Measurements from ENCODE around the gene STAT4.

STAT4 gene

DNA sequence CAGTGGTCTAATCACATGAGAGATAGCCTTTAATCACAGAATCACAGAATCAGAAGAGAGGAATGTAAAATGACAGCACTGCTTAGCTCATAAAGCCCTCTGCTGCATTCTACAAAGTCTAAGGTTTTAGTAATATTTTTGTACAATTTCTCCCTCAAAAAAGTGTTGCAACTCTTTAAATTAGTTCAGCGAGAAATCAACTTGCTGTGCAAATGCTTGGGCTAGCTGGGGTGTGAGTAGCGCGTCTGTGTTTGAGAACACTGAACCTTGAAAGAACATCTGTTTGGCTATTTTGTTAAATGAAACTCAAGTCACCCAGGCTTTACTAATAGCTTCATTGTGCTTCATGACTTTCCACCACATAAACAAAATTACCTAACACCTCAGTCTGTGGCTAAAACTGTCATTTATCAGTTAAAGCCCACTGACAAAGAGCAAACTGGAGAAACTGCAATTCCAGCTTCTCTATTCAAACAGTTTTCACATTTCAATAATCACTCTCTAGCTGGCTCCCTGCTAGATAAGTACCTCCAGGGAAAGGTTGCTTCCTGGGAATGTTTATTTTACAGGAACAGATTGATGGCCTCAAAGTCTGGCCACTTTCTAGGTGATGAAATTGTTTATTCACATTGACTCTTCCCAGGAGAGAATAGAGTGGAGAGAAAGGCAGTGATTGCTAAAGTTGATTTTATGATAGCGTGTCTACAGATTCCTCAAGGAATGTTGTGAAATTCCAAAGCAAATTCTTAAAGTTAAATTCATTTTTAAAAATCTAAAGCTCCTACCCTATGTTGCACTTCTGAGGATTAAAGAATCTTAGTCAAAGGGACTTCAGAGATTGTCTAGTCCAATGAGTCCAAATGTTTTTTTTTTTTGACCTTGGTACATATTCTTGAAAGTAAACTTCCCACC, 100.8 kb downstream of the STAT4 start:
- Histone ChIP-seq H3K9me3 (replicated peaks in 1 of 11) (no peaks in the 10 kb centered on the region), H3K4me2 (0 out of 22 replicates have a peak overlapping the region, but pooled peaks of 1 of the 11 experiments have one; percentile 68), H3K4me1 (peaks cover 6 to 32% (median 14%) of the 10 kb centered on the region in 10 experiments), H3K27me3 (no peaks in the 10 kb centered on the region), H4K20me1 (no peaks in the 10 kb centered on the region), H3K4me3 (no peak overlapping the region), H3K36me3 (no peaks in the 10 kb centered on the region), H3K27ac (peak overlapping the region in 3 of 11 experiments; percentile 24 to 49 (median 32); a peak in 4 of 22 replicates), H3K9ac (no peak overlapping the region)
- TF ChIP-seq Cebpa-rat (IDR thresholded peaks at IDR 0.05) = no peak

- TF ChIP-seq Cebpa-rat (IDR thresholded peaks at IDR 0.05) = no peak
- Histone ChIP-seq H3K9ac (no peak overlapping the region), H3K9me3 (replicated peaks in 1 of 11) (peaks cover 8 to 11% (median 9%) of the 10 kb centered on the region in 11 experiments; a peak in 17 of 22 replicates), H3K36me3 (no peaks in the 10 kb centered on the region), H3K4me2 (no peak overlapping the region), H3K27ac (no peak overlapping the region), H3K4me1 (peaks cover 6 to 30% (median 14%) of the 10 kb centered on the region in 10 experiments), H3K4me3 (no peak overlapping the region), H4K20me1 (no peaks in the 10 kb centered on the region), H3K27me3 (no peaks in the 10 kb centered on the region)
Measured at GRCh38 chr2:191048073-191048472, 102.7 kb downstream of the STAT4 start.

GRCh38 chr2:191045141-191045540, 105.7 kb downstream of the STAT4 start:
- no peak for TF ChIP-seq Cebpa-rat (IDR thresholded peaks at IDR 0.05)
- Histone ChIP-seq H3K9ac (no peak overlapping the region), H3K4me1 (peaks cover 0 to 3% (median 0%) of the 10 kb centered on the region in 10 experiments; a peak in 2 of 20 replicates), H3K9me3 (replicated peaks in 1 of 11) (peaks cover 8 to 11% (median 9%) of the 10 kb centered on the region in 11 experiments; a peak in 17 of 22 replicates), H3K27me3 (no peaks in the 10 kb centered on the region), H4K20me1 (no peaks in the 10 kb centered on the region), H3K4me3 (no peak overlapping the region), H3K4me2 (no peak overlapping the region), H3K36me3 (no peaks in the 10 kb centered on the region), H3K27ac (no peak overlapping the region)

DNA sequence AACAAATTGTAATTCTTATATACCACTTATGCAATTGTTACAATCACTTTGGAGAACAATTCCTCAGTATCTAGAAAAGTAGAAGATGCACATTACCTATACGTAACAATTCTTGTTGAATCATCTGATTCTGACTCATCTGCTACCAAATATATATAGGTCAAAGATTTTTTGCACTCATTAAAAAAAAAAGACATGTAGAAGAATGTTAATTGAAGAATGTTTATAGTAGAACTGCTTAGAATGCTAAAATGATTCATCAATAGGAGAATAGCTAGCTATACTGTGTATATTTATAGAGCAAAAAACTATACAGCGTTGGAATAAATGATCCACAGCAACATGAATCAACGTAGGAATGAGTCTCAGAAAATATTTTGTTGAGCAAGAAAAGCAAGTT, 107.4 kb downstream of the STAT4 start:
- no peak overlapping the region for H3K27ac ChIP-seq
- H3K27me3 ChIP-seq = no peaks in the 10 kb centered on the region
- H3K9me3 ChIP-seq (replicated peaks in 1 of 11) = peaks cover 8 to 11% (median 9%) of the 10 kb centered on the region in 11 experiments; a peak in 17 of 22 replicates
- H3K36me3 ChIP-seq = no peaks in the 10 kb centered on the region
- H3K4me2 ChIP-seq = no peak overlapping the region
- H3K4me3 ChIP-seq = no peak overlapping the region
- peaks cover 3 to 8% (median 5%) of the 10 kb centered on the region in 10 experiments; a peak in 18 of 20 replicates for H3K4me1 ChIP-seq
- H3K9ac ChIP-seq = no peak overlapping the region
- no peak for TF ChIP-seq Cebpa-rat (IDR thresholded peaks at IDR 0.05)
- no peaks in the 10 kb centered on the region for H4K20me1 ChIP-seq

DNA sequence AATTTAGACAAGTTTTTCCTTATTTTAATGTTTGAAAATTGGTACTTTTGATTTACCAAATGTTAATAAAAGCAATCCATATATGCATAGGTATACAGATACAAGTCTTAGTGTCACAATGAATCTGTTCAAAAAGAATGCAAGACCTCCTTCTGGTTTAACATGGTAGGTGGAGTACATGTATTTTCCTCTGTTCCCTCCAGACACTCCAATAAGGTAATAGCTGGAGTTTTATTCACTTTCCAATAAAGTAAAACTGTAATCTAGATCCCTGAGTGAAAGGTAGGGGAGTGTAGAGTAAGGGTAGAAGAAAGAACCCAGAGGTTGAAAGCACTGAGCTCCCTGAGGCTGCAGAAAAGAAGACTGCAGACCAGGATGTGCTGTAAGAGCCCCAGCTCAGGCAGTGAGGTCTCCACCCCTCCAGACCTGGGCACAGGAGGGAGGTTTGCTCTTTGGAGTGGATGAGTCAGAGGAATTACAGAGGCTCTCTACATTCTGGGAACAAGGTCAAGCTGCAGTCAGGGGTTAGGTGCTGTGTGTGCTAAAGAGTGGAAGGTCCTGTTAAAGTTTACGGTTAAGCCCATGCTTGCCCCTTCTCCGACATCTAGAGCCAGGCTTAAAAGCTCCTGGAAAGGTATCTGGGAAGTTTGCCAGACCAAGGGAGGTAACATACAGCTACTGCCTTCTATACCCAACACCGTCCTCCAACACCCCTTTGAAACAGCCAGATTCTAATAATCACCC, 109.2 kb downstream of the STAT4 start:
- Histone ChIP-seq H4K20me1 (no peaks in the 10 kb centered on the region), H3K9me3 (replicated peaks in 1 of 11) (peaks cover 8 to 11% (median 9%) of the 10 kb centered on the region in 11 experiments; a peak in 17 of 22 replicates), H3K4me2 (no peak overlapping the region), H3K4me3 (no peak overlapping the region), H3K9ac (no peak overlapping the region), H3K36me3 (no peaks in the 10 kb centered on the region), H3K27me3 (no peaks in the 10 kb centered on the region), H3K4me1 (peaks cover 6 to 18% (median 13%) of the 10 kb centered on the region in 10 experiments; a peak in 19 of 20 replicates), H3K27ac (no peak overlapping the region)
- TF ChIP-seq Cebpa-rat (IDR thresholded peaks at IDR 0.05) = no peak

GRCh38 chr2:191039616-191040015, 111.2 kb downstream of the STAT4 start:
- Histone ChIP-seq H4K20me1 (no peaks in the 10 kb centered on the region), H3K4me1 (peaks cover 6 to 22% (median 13%) of the 10 kb centered on the region in 10 experiments; a peak in 19 of 20 replicates), H3K9ac (no peak overlapping the region), H3K27ac (no peak overlapping the region), H3K4me3 (no peak overlapping the region), H3K4me2 (no peak overlapping the region), H3K27me3 (no peaks in the 10 kb centered on the region), H3K36me3 (peaks cover 0 to 5% (median 0%) of the 10 kb centered on the region in 11 experiments; a peak in 1 of 22 replicates), H3K9me3 (replicated peaks in 1 of 11) (peaks cover 6 to 10% (median 8%) of the 10 kb centered on the region in 11 experiments; a peak in 17 of 22 replicates)
- no peak for TF ChIP-seq Cebpa-rat (IDR thresholded peaks at IDR 0.05)

GRCh38 chr2:191038741-191039140, 112.1 kb downstream of the STAT4 start:
- TF ChIP-seq Cebpa-rat (IDR thresholded peaks at IDR 0.05) = no peak
- Histone ChIP-seq H3K36me3 (peaks cover 0 to 5% (median 0%) of the 10 kb centered on the region in 11 experiments; a peak in 1 of 22 replicates), H4K20me1 (no peaks in the 10 kb centered on the region), H3K4me2 (peak overlapping the region in 10 of 11 experiments; percentile 24 to 76 (median 58); a peak in 17 of 22 replicates), H3K27me3 (no peaks in the 10 kb centered on the region), H3K9ac (no peak overlapping the region), H3K4me1 (peaks cover 6 to 22% (median 13%) of the 10 kb centered on the region in 10 experiments; a peak in 19 of 20 replicates), H3K9me3 (replicated peaks in 1 of 11) (peaks cover 0 to 1% (median 0%) of the 10 kb centered on the region in 11 experiments; a peak in 1 of 22 replicates), H3K4me3 (no peak overlapping the region), H3K27ac (peak overlapping the region in 5 of 11 experiments; percentile 0 to 55 (median 12); a peak in 5 of 22 replicates)

DNA sequence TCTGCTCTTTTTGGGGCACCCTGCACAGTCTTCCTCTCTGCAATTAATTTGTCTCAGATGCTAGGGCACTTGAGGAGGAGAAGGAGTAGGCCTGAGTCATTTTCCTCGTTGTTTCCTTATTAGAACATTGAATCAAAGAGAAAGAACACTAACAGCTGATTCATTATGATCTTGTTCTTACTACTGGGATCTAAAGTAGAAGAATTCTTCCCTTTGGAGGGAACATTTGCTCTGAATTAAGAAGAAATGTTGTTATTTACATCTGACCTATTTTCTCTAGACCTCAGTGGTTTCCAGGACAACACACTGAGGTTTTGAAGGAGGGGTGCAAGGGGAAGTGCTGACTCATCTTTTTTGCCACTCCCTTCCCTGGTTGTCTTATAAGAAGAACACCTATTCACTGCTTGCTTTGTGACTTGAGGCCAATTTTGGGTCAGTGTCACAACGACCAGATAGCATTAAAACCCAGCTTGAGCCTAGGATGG, 112.5 kb downstream of the STAT4 start:
- TF ChIP-seq Cebpa-rat (IDR thresholded peaks at IDR 0.05) = no peak
- peak overlapping the region; percentile 24 to 76 (median 57); a peak in 18 of 22 replicates for H3K4me2 ChIP-seq
- H3K4me1 ChIP-seq = peaks cover 6 to 25% (median 14%) of the 10 kb centered on the region in 10 experiments; a peak in 19 of 20 replicates
- H3K9me3 ChIP-seq (replicated peaks in 1 of 11) = no peaks in the 10 kb centered on the region
- no peak overlapping the region for H3K4me3 ChIP-seq
- H3K36me3 ChIP-seq = peaks cover 0 to 5% (median 0%) of the 10 kb centered on the region in 11 experiments; a peak in 1 of 22 replicates
- peak overlapping the region in 7 of 11 experiments; percentile 0 to 55 (median 27); a peak in 10 of 22 replicates for H3K27ac ChIP-seq
- peak overlapping the region in 2 of 11 experiments; percentile 19 to 21; a peak in 2 of 22 replicates for H3K9ac ChIP-seq
- H4K20me1 ChIP-seq = no peaks in the 10 kb centered on the region
- no peaks in the 10 kb centered on the region for H3K27me3 ChIP-seq
